GM12892 (cell line): ENCODE data around the gene ATF7.

Experiments used
- POLR2A ChIP-seq: IDR thresholded peaks from 2 replicates; pipeline ENCODE4 v1.6.1; 2011; ENCODE audit warnings: low read depth, low read length, control low read depth
- POLR2AphosphoS5 ChIP-seq: IDR thresholded peaks from 2 replicates; pipeline ENCODE4 v1.6.1; 2011; ENCODE audit warnings: low read depth, low read length, control low read depth

GRCh38 chr12:53532021-53532420 is 94.2 kb downstream of the ATF7 start:
- no peak for TF ChIP-seq POLR2AphosphoS5
- no peak for TF ChIP-seq POLR2A
